Measurements from ENCODE around the gene RSRC1. TPM values are rescaled to one million over a fixed set of nuclear protein-coding genes. Genes with fewer than 3 reads are reported as not detected.

The RSRC1 gene
- total and polyA plus RNA-seq, 11 donors: 9.5 to 24.9 (median 21.3) TPM

GRCh38 chr3:158447408-158447807 is 337.5 kb downstream of the RSRC1 start:
- H3K4me1 ChIP-seq: no peaks in the 10 kb centered on the region
- TF ChIP-seq CTCF (IDR thresholded peaks at IDR 0.05) (no peak), POLR2A (IDR thresholded peaks at IDR 0.05) (no peak)
- intact Hi-C loops (cut with DNase I): no loop called here
- no peak overlapping the region for H3K4me3 ChIP-seq
- H3K9me3 ChIP-seq: peaks cover 0 to 10% (median 0%) of the 10 kb centered on the region in 12 donors
- no peaks in the 10 kb centered on the region for H3K36me3 ChIP-seq
- DNase-seq: no peak
- H3K27me3 ChIP-seq: no peaks in the 10 kb centered on the region
- H3K27ac ChIP-seq: no peak overlapping the region
- no peak for ATAC-seq

DNA sequence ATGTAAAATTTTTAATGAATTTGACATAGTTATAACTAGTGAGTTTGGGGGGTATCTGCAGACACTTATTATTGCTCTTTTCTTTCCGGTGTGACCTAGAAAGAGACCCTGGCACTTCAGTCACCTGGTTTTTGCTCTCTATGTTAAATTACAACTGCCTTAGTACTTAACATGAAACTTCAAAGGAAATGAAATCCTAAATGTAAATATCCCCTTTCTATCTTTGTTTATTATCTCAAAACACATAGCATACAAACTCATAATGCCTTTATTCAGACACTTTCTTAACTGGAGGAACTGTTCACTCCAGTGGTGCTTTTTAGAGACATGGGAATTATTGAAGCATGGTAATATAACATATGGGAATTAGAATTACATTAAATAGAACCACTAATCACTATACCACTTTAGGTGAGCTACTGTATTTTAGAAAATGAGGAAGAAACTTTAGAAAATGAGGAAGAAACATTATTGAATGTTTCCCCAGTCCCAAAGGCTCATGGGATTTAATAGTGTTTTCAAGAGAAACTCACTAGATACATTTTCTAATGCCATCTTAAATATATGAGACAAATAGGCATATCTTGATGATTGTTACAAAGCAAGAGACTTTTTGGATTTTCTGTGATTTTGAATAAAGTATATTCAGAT is 341.6 kb downstream of the RSRC1 start:
- ATAC-seq: no peak
- Histone ChIP-seq H3K27ac (no peak overlapping the region), H3K27me3 (no peaks in the 10 kb centered on the region), H3K36me3 (no peaks in the 10 kb centered on the region), H3K9me3 (no peaks in the 10 kb centered on the region), H3K4me1 (no peaks in the 10 kb centered on the region), H3K4me3 (no peak overlapping the region)
- no peak for DNase-seq
- whole genome bisulfite sequencing, 4 donors: 90 to 98% (median 96%) methylated on average over 1 of the region's 1 CpG
- intact Hi-C loops (cut with DNase I): no loop called here
- TF ChIP-seq CTCF (IDR thresholded peaks at IDR 0.05): no peak
- TF ChIP-seq POLR2A (IDR thresholded peaks at IDR 0.05): no peak

GRCh38 chr3:158452334-158452733 is 342.4 kb downstream of the RSRC1 start:
- Histone ChIP-seq H3K27ac (no peak overlapping the region), H3K9me3 (no peaks in the 10 kb centered on the region), H3K4me3 (no peak overlapping the region), H3K36me3 (no peaks in the 10 kb centered on the region), H3K27me3 (no peaks in the 10 kb centered on the region), H3K4me1 (no peaks in the 10 kb centered on the region)
- TF ChIP-seq CTCF (IDR thresholded peaks at IDR 0.05): no peak
- TF ChIP-seq POLR2A (IDR thresholded peaks at IDR 0.05): no peak
- intact Hi-C loops (cut with DNase I): no loop called here
- DNase-seq (no peak), ATAC-seq (no peak)

DNA sequence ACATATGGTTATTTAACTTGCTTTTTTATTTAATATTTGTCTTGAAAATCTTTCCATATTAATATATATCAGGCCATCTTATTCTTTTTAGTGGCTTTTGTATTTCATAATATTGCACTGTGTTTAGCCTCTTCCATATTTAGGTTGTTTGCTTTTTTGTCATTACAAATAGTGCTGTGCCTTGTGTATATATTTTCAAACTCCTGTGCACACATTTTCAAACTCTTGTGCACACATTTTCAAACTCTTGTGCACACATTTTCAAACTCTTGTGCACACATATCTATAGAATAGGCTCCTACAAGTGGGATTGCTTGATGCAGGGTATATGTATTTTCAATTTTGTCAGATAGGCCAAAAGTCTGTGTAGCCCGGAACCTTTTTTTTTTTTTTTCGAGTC is 343.1 kb downstream of the RSRC1 start:
- no peak overlapping the region for H3K4me3 ChIP-seq

More for the DNA sequence above, 343.1 kb downstream of the RSRC1 start:
- 91 to 98% (median 97%) methylated on average over 2 of the region's 2 CpGs for WGBS, 4 donors
- no peaks in the 10 kb centered on the region for H3K27me3 ChIP-seq
- no peak for DNase-seq
- no peak for ATAC-seq
- H3K36me3 ChIP-seq: no peaks in the 10 kb centered on the region
- H3K9me3 ChIP-seq: no peaks in the 10 kb centered on the region
- TF ChIP-seq CTCF (IDR thresholded peaks at IDR 0.05) (no peak), POLR2A (IDR thresholded peaks at IDR 0.05) (no peak)
- intact Hi-C loops (cut with DNase I): no loop called here
- no peaks in the 10 kb centered on the region for H3K4me1 ChIP-seq
- H3K27ac ChIP-seq: no peak overlapping the region
